B cell (primary cell): ENCODE results near the gene MKRN2.

ENCODE experiments used
- EZH2 ChIP-seq: IDR thresholded peaks from 2 replicates; pipeline ENCODE4 v1.6.1; 2012; ENCODE audit warnings: borderline replicate concordance, low read depth, mild to moderate bottlenecking, moderate library complexity, low read length; ENCODE audit not compliant: insufficient read depth, poor library complexity, severe bottlenecking
- TF ChIP-seq, protein P1 (sequence below): fragments of 200-600 bp; IDR thresholded peaks from one replicate; pipeline ENCODE4 v1.8.0; 2022; ENCODE audit warnings: antibody characterized with exemption, mild to moderate bottlenecking

DNA sequence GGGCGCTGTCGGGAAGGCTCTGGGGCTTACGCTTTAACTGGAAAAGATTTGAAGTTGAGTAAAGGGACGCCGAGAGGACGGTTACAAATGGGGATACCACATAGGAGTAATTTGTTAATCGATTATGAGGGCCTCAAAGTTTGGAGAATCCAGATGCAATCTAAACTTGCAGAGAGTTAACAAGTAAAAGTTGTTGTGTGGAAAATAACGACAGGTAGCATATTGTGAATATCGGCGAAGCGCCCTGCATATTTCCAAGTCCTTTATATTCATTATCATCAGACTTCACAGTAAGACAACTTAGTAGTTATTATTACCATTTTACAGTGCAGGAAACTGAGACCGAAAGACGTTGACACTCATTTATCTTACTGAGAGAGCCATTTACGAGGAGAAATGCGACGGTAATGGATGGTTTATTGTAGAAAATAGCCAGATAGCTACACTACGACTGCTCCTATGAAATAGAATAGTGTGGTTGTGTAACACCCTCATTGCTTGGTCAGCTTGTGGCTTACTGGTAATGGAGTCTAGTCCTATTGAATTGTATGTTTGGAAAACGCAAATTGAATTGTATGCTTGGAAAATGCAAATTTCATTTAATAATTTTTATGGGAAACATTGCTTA lies 700 bp downstream of the MKRN2 start:
- TF ChIP-seq, protein P1, sequence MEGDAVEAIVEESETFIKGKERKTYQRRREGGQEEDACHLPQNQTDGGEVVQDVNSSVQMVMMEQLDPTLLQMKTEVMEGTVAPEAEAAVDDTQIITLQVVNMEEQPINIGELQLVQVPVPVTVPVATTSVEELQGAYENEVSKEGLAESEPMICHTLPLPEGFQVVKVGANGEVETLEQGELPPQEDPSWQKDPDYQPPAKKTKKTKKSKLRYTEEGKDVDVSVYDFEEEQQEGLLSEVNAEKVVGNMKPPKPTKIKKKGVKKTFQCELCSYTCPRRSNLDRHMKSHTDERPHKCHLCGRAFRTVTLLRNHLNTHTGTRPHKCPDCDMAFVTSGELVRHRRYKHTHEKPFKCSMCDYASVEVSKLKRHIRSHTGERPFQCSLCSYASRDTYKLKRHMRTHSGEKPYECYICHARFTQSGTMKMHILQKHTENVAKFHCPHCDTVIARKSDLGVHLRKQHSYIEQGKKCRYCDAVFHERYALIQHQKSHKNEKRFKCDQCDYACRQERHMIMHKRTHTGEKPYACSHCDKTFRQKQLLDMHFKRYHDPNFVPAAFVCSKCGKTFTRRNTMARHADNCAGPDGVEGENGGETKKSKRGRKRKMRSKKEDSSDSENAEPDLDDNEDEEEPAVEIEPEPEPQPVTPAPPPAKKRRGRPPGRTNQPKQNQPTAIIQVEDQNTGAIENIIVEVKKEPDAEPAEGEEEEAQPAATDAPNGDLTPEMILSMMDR, result no peak
- no peak for TF ChIP-seq EZH2
